ENCODE results near the gene SLC4A3. TPM values are rescaled to one million over a fixed set of nuclear protein-coding genes. Genes with fewer than 3 reads are reported as not detected.
"Not testable (repeated sequence)": the region's sequence is repeated elsewhere in the genome, so short reads cannot be mapped to it uniquely, and the experiment has no call there.

Gene SLC4A3
- polyA plus RNA-seq, 3 donors from 2014 or later: 0.52 TPM; not detected in 2

GRCh38 chr2:219651656-219652055, 24.2 kb downstream of the SLC4A3 start:
- peaks cover 3 to 12% (median 10%) of the 10 kb centered on the region in 3 donors for H3K27me3 Mint-ChIP-seq (ENCODE audit: low read depth in 3 of 3)
- H3K4me3 Mint-ChIP-seq, H3K9me3 Mint-ChIP-seq, H3K4me1 Mint-ChIP-seq, H3K27ac Mint-ChIP-seq, H3K36me3 Mint-ChIP-seq, DNase-seq: not testable (repeated sequence)

- no peaks in the 10 kb centered on the region for H3K4me1 Mint-ChIP-seq
- H3K9me3 Mint-ChIP-seq: peaks cover 0 to 14% (median 5%) of the 10 kb centered on the region in 6 donors
- no peak for DNase-seq
- H3K27me3 Mint-ChIP-seq (ENCODE audit: low read depth in 3 of 3): peaks cover 3 to 15% (median 9%) of the 10 kb centered on the region in 3 donors
- H3K27ac Mint-ChIP-seq: no peak overlapping the region
- no peak overlapping the region for H3K4me3 Mint-ChIP-seq
- no peaks in the 10 kb centered on the region for H3K36me3 Mint-ChIP-seq
Observed at GRCh38 chr2:219656526-219656925, 29.1 kb downstream of the SLC4A3 start.

GRCh38 chr2:219658196-219658846, 30.9 kb downstream of the SLC4A3 start:
- Mint-ChIP-seq H3K9me3 (peaks cover 0 to 23% (median 6%) of the 10 kb centered on the region in 6 donors), H3K36me3 (no peaks in the 10 kb centered on the region), H3K27me3 (ENCODE audit: low read depth in 3 of 3) (peaks cover 3 to 21% (median 3%) of the 10 kb centered on the region in 3 donors), H3K4me3 (no peak overlapping the region), H3K4me1 (no peaks in the 10 kb centered on the region), H3K27ac (no peak overlapping the region)
- DNase-seq: no peak

- Mint-ChIP-seq H3K4me3 (no peak overlapping the region), H3K27me3 (ENCODE audit: low read depth in 3 of 3) (peaks cover 1 to 23% (median 3%) of the 10 kb centered on the region in 3 donors), H3K36me3 (no peaks in the 10 kb centered on the region), H3K4me1 (no peaks in the 10 kb centered on the region), H3K9me3 (peaks cover 0 to 23% (median 6%) of the 10 kb centered on the region in 6 donors), H3K27ac (no peak overlapping the region)
- no peak for DNase-seq
Observed at GRCh38 chr2:219658874-219659273, 31.4 kb downstream of the SLC4A3 start.

- Mint-ChIP-seq H3K27me3 (ENCODE audit: low read depth in 3 of 3) (peaks cover 1 to 27% (median 7%) of the 10 kb centered on the region in 3 donors), H3K4me3 (no peak overlapping the region), H3K27ac (no peak overlapping the region), H3K4me1 (no peaks in the 10 kb centered on the region), H3K9me3 (peaks cover 1 to 23% (median 6%) of the 10 kb centered on the region in 6 donors), H3K36me3 (no peaks in the 10 kb centered on the region)
- DNase-seq: no peak
Observed at GRCh38 chr2:219661197-219661954, 33.9 kb downstream of the SLC4A3 start.

- peaks cover 1 to 27% (median 7%) of the 10 kb centered on the region in 3 donors for H3K27me3 Mint-ChIP-seq (ENCODE audit: low read depth in 3 of 3)
- no peak for DNase-seq
- H3K9me3 Mint-ChIP-seq: peaks cover 1 to 23% (median 6%) of the 10 kb centered on the region in 6 donors
- H3K4me3 Mint-ChIP-seq: no peak overlapping the region
- H3K36me3 Mint-ChIP-seq: no peaks in the 10 kb centered on the region
- H3K27ac Mint-ChIP-seq: no peak overlapping the region
- H3K4me1 Mint-ChIP-seq: no peaks in the 10 kb centered on the region
Observed at GRCh38 chr2:219661955-219662395, 34.5 kb downstream of the SLC4A3 start.

- H3K4me1 Mint-ChIP-seq: no peaks in the 10 kb centered on the region
- H3K4me3 Mint-ChIP-seq: no peak overlapping the region
- H3K36me3 Mint-ChIP-seq: no peaks in the 10 kb centered on the region
- H3K9me3 Mint-ChIP-seq: peaks cover 1 to 23% (median 6%) of the 10 kb centered on the region in 6 donors
- no peak for DNase-seq
- no peak overlapping the region for H3K27ac Mint-ChIP-seq
- peaks cover 1 to 26% (median 7%) of the 10 kb centered on the region in 3 donors for H3K27me3 Mint-ChIP-seq (ENCODE audit: low read depth in 3 of 3)
Observed at GRCh38 chr2:219662566-219662965, 35.1 kb downstream of the SLC4A3 start.

- DNase-seq: no peak
- Mint-ChIP-seq H3K9me3 (peaks cover 1 to 23% (median 6%) of the 10 kb centered on the region in 6 donors), H3K4me3 (no peak overlapping the region), H3K4me1 (no peaks in the 10 kb centered on the region), H3K27ac (no peak overlapping the region), H3K27me3 (ENCODE audit: low read depth in 3 of 3) (peaks cover 1 to 26% (median 9%) of the 10 kb centered on the region in 3 donors), H3K36me3 (no peaks in the 10 kb centered on the region)
Observed at GRCh38 chr2:219663116-219663762, 35.8 kb downstream of the SLC4A3 start.

- Mint-ChIP-seq H3K36me3 (no peaks in the 10 kb centered on the region), H3K4me3 (no peak overlapping the region), H3K4me1 (no peaks in the 10 kb centered on the region), H3K27me3 (ENCODE audit: low read depth in 3 of 3) (peaks cover 1 to 26% (median 9%) of the 10 kb centered on the region in 3 donors), H3K9me3 (peaks cover 1 to 23% (median 6%) of the 10 kb centered on the region in 6 donors), H3K27ac (no peak overlapping the region)
- DNase-seq: no peak
Observed at GRCh38 chr2:219664041-219664440, 36.6 kb downstream of the SLC4A3 start.

- Mint-ChIP-seq H3K9me3 (peaks cover 0 to 23% (median 6%) of the 10 kb centered on the region in 6 donors), H3K36me3 (no peaks in the 10 kb centered on the region), H3K27me3 (ENCODE audit: low read depth in 3 of 3) (peaks cover 0 to 23% (median 7%) of the 10 kb centered on the region in 3 donors), H3K27ac (no peak overlapping the region), H3K4me3 (no peak overlapping the region), H3K4me1 (no peaks in the 10 kb centered on the region)
- no peak for DNase-seq
Observed at GRCh38 chr2:219664944-219665343, 37.5 kb downstream of the SLC4A3 start.

GRCh38 chr2:219665926-219666325, 38.5 kb downstream of the SLC4A3 start:
- Mint-ChIP-seq H3K27ac (no peak overlapping the region), H3K4me3 (no peak overlapping the region), H3K36me3 (no peaks in the 10 kb centered on the region)

GRCh38 chr2:219668316-219668715, 40.9 kb downstream of the SLC4A3 start:
- Mint-ChIP-seq H3K4me1 (no peaks in the 10 kb centered on the region), H3K4me3 (no peak overlapping the region), H3K9me3 (peaks cover 0 to 2% (median 0%) of the 10 kb centered on the region in 6 donors), H3K36me3 (no peaks in the 10 kb centered on the region), H3K27me3 (ENCODE audit: low read depth in 3 of 3) (peaks cover 5 to 15% (median 7%) of the 10 kb centered on the region in 3 donors), H3K27ac (no peak overlapping the region)
- DNase-seq: no peak

More at GRCh38 chr2:219665926-219666325, 38.5 kb downstream of the SLC4A3 start:
- Mint-ChIP-seq H3K9me3 (peaks cover 0 to 14% (median 4%) of the 10 kb centered on the region in 6 donors), H3K4me1 (no peaks in the 10 kb centered on the region), H3K27me3 (ENCODE audit: low read depth in 3 of 3) (peaks cover 0 to 24% (median 7%) of the 10 kb centered on the region in 3 donors)
- DNase-seq: no peak

- Mint-ChIP-seq H3K4me1 (no peaks in the 10 kb centered on the region), H3K27ac (no peak overlapping the region), H3K9me3 (no peaks in the 10 kb centered on the region), H3K36me3 (no peaks in the 10 kb centered on the region), H3K4me3 (no peak overlapping the region), H3K27me3 (ENCODE audit: low read depth in 3 of 3) (peaks cover 4 to 15% (median 5%) of the 10 kb centered on the region in 3 donors)
- DNase-seq: no peak
Observed at GRCh38 chr2:219670386-219670785, 43.0 kb downstream of the SLC4A3 start.

- DNase-seq: no peak
- Mint-ChIP-seq H3K27me3 (ENCODE audit: low read depth in 3 of 3) (peaks cover 4 to 12% (median 5%) of the 10 kb centered on the region in 3 donors), H3K27ac (no peak overlapping the region), H3K9me3 (no peaks in the 10 kb centered on the region), H3K4me3 (no peak overlapping the region), H3K4me1 (no peaks in the 10 kb centered on the region), H3K36me3 (no peaks in the 10 kb centered on the region)
Observed at GRCh38 chr2:219671279-219671678, 43.8 kb downstream of the SLC4A3 start.

Data from immature natural killer cell (primary cell).